Neural cell (in vitro differentiated cells): ENCODE measurements around the gene HECTD1. TPM values are rescaled to one million over a fixed set of nuclear protein-coding genes. Genes with fewer than 3 reads are reported as not detected.

ENCODE experiments used
- H2AFZ ChIP-seq: fragments of 200-600, 300-800 bp; sonication (generic), shearing (Covaris generic); 2 replicates; pipeline ENCODE4 v1.6.0; 2014; ENCODE audit warnings: low read depth, mild to moderate bottlenecking, antibody characterized with exemption, low read length, moderate library complexity
- H3F3A ChIP-seq: fragments of 200-600 bp; shearing (Covaris generic); 2 replicates; pipeline ENCODE4 v1.6.1; 2016; ENCODE audit warnings: mild to moderate bottlenecking, moderate library complexity, mixed read lengths, antibody characterized with exemption, low read length; ENCODE audit not compliant: insufficient read depth, poor library complexity, severe bottlenecking
- H3K27ac ChIP-seq: fragments of 200-600, 300-800 bp; sonication (generic), shearing (Covaris generic); 2 replicates; pipeline ENCODE4 v1.5.1; 2014; ENCODE audit warnings: mild to moderate bottlenecking, low read length, moderate library complexity
- H3K27me3 ChIP-seq: fragments of 300-800, 200-600 bp; sonication (generic), shearing (Covaris generic); 2 replicates; pipeline ENCODE4 v1.6.0; 2014; ENCODE audit warnings: mild to moderate bottlenecking, low read depth, low read length, moderate library complexity; ENCODE audit not compliant: insufficient read depth
- H3K36me3 ChIP-seq: fragments of 300-800, 200-600 bp; sonication (generic), shearing (Covaris generic); 2 replicates; pipeline ENCODE4 v1.5.1; 2014; ENCODE audit warnings: mild to moderate bottlenecking, antibody characterized with exemption, low read length, moderate library complexity; ENCODE audit not compliant: insufficient read depth
- H3K4me2 ChIP-seq: fragments of 300-800, 200-600 bp; sonication (generic), shearing (Covaris generic); 2 replicates; pipeline ENCODE4 v1.6.0; 2014; ENCODE audit warnings: mild to moderate bottlenecking, low read length
- H3K4me3 ChIP-seq: fragments of 300-800, 200-600 bp; sonication (generic), shearing (Covaris generic); 2 replicates; pipeline ENCODE4 v1.5.1; 2014; ENCODE audit warnings: mild to moderate bottlenecking, low read length, moderate library complexity
- H3K79me2 ChIP-seq: fragments of 200-600 bp; shearing (Covaris generic); replicated peaks from 2 replicates; pipeline ENCODE4 v1.6.0; 2014; ENCODE audit warnings: mild to moderate bottlenecking, low read length, moderate library complexity; ENCODE audit not compliant: insufficient read depth
- H3K9ac ChIP-seq: fragments of 300-800, 200-600 bp; sonication (generic), shearing (Covaris generic); 2 replicates; pipeline ENCODE4 v1.6.1; 2016; ENCODE audit warnings: mild to moderate bottlenecking, low read length, mixed read lengths
- H3K9me2 ChIP-seq: fragments of 200-600 bp; shearing (Covaris generic); 2 replicates; pipeline ENCODE4 v1.6.1; 2016; ENCODE audit warnings: mild to moderate bottlenecking, low read length, mixed read lengths; ENCODE audit not compliant: insufficient read depth
- H3K9me3 ChIP-seq: fragments of 200-600, 300-800 bp; sonication (generic), shearing (Covaris generic); 2 replicates; pipeline ENCODE4 v1.6.1; 2016; ENCODE audit warnings: mild to moderate bottlenecking, mixed run types, low read length, moderate library complexity, mixed read lengths
- H4K20me1 ChIP-seq: fragments of 200-600 bp; shearing (Covaris generic); 2 replicates; pipeline ENCODE4 v1.6.1; 2016; ENCODE audit warnings: mild to moderate bottlenecking, mixed run types; ENCODE audit not compliant: insufficient read depth
- CTCF ChIP-seq: fragments of 450-650 bp; IDR thresholded peaks from 2 replicates; pipeline ENCODE4 v1.5.1; 2014; ENCODE audit warnings: antibody characterized with exemption, mild to moderate bottlenecking, moderate library complexity; ENCODE audit not compliant: poor library complexity, severe bottlenecking
- EP300 ChIP-seq: fragments of 450-650 bp; conservative IDR thresholded peaks from 2 replicates; pipeline ENCODE4 v1.6.1; 2014; ENCODE audit warnings: antibody characterized with exemption, mild to moderate bottlenecking, moderate library complexity; ENCODE audit not compliant: poor library complexity, severe bottlenecking
- EZH2 ChIP-seq: fragments of 200-600, 300-800 bp; shearing (Covaris generic), sonication (generic); IDR thresholded peaks from 2 replicates; pipeline ENCODE4 v1.6.1; 2014; ENCODE audit warnings: antibody characterized with exemption, low read length, borderline replicate concordance, mild to moderate bottlenecking; ENCODE audit not compliant: insufficient read depth, poor library complexity, severe bottlenecking
- MXI1 ChIP-seq: fragments of 450-650 bp; conservative IDR thresholded peaks from 2 replicates; pipeline ENCODE4 v1.6.1; 2014; ENCODE audit warnings: antibody characterized with exemption, mild to moderate bottlenecking; ENCODE audit not compliant: poor library complexity, severe bottlenecking
- POLR2AphosphoS5 ChIP-seq: IDR thresholded peaks from 2 replicates; pipeline ENCODE4 v1.6.1; 2012
- RAD21 ChIP-seq: fragments of 450-650 bp; conservative IDR thresholded peaks from 2 replicates; pipeline ENCODE4 v1.6.1; 2014; ENCODE audit warnings: antibody characterized with exemption, mild to moderate bottlenecking, moderate library complexity
- REST ChIP-seq: IDR thresholded peaks from 2 replicates; pipeline ENCODE4 v1.6.1; 2012; ENCODE audit warnings: borderline replicate concordance
- SMC3 ChIP-seq: fragments of 450-650 bp; conservative IDR thresholded peaks from 2 replicates; pipeline ENCODE4 v1.6.1; 2014; ENCODE audit warnings: antibody characterized with exemption, mild to moderate bottlenecking, moderate library complexity; ENCODE audit not compliant: poor library complexity
- TAF1 ChIP-seq: IDR thresholded peaks from 2 replicates; pipeline ENCODE4 v1.6.1; 2012; ENCODE audit warnings: low read depth
- polyA plus RNA-seq: library from polyadenylated mRNA; depleted of rRNA; stranded (reverse); fragments of >200 nt; gene quantifications from 2 replicates; pipeline ENCODE4 v1.2.3, GENCODE V29; 2014

Gene HECTD1
- polyA plus RNA-seq, 1 donor from 2014 or later = 144 TPM

GRCh38 chr14:31230573-31230958 lies 23.0 kb upstream of the HECTD1 start:
- H3K79me2 ChIP-seq = no peaks in the 10 kb centered on the region
- no peak overlapping the region for H2AFZ ChIP-seq
- no peak overlapping the region for H3K4me2 ChIP-seq
- no peak for TF ChIP-seq CTCF
- no peak for TF ChIP-seq TAF1
- no peak for TF ChIP-seq RAD21
- no peak for TF ChIP-seq SMC3
- no peak for TF ChIP-seq MXI1
- TF ChIP-seq POLR2AphosphoS5 = no peak
- no peak for TF ChIP-seq REST
- TF ChIP-seq EP300 = no peak
- H3F3A ChIP-seq = no peaks in the 10 kb centered on the region
- H3K36me3 ChIP-seq = no peaks in the 10 kb centered on the region
- H3K9me3 ChIP-seq = no peaks in the 10 kb centered on the region
- no peaks in the 10 kb centered on the region for H3K27me3 ChIP-seq
- no peak overlapping the region for H3K4me3 ChIP-seq
- no peak overlapping the region for H3K27ac ChIP-seq
- no peak overlapping the region for H3K9ac ChIP-seq
- no peaks in the 10 kb centered on the region for H4K20me1 ChIP-seq
- H3K9me2 ChIP-seq = no peaks in the 10 kb centered on the region

DNA sequence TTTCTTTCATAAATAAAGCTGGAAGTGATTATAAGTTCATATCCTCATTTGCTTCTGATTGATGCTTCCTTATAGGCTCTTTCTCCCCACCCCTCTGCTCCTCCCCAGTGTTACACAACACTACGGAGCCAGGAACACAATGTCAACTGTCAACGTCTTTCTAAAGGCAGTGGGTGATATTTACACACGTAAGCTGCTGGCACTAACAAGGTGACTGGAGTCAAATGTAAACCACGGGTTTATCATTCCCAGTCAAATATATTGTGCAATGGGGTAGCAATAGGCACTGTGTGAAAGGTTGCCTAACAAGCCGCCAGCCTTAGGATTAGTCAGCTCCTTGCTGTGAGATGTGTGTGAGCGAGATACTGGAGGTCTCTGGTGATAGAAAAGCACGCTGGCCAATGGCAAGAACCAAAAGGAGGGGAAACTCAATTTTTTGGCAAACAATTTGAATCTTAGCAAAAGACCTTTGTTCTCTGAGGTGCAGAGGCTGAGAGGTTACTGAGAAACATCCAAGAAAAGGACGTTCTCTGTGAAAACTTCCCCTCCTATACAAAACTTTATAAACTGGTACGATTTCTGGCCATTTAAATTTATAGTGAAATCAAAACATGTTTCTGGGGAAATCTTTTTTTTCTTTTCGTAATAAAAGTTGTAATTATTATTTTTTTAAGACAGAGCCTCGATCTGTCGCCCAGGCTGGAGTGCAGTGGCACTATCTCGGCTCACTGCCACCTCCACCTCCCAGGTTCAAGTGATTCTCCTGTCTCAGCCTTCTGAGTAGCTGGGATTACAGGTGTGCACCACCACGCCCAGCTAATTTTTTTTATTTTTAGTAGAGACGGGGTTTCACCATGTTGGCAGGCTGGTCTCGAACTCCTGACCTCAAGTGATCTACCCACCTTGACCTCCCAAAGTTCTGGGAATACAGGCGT lies 22.3 kb upstream of the HECTD1 start:
- Histone ChIP-seq H3K27ac (no peak overlapping the region), H3K4me3 (no peak overlapping the region), H3K36me3 (no peaks in the 10 kb centered on the region), H3K9ac (no peak overlapping the region), H3K9me3 (no peaks in the 10 kb centered on the region), H3K9me2 (no peaks in the 10 kb centered on the region), H3K4me2 (no peak overlapping the region), H3K27me3 (no peaks in the 10 kb centered on the region), H4K20me1 (no peaks in the 10 kb centered on the region), H3K79me2 (no peaks in the 10 kb centered on the region), H2AFZ (no peak overlapping the region), H3F3A (no peaks in the 10 kb centered on the region)
- no peak for TF ChIP-seq SMC3
- no peak for TF ChIP-seq TAF1
- TF ChIP-seq EZH2 = no peak
- TF ChIP-seq POLR2AphosphoS5 = no peak
